OCI-LY7 (cell line): ENCODE results near the gene PGM2L1.

Experiments
- EZH2phosphoT487 ChIP-seq: fragments of 200-600 bp; sonication (generic); IDR thresholded peaks from 2 replicates; pipeline ENCODE4 v1.6.1; 2018; ENCODE audit warnings: low read depth, borderline replicate concordance, mild to moderate bottlenecking, mixed run types, antibody characterized with exemption, low read length, moderate library complexity, mixed read lengths
- TF ChIP-seq, protein P1 (sequence below): fragments of 200-600 bp; sonication (generic); conservative IDR thresholded peaks from 2 replicates; pipeline ENCODE4 v1.5.1; 2014; ENCODE audit warnings: mild to moderate bottlenecking, antibody characterized with exemption, low read length, moderate library complexity, mixed read lengths

DNA sequence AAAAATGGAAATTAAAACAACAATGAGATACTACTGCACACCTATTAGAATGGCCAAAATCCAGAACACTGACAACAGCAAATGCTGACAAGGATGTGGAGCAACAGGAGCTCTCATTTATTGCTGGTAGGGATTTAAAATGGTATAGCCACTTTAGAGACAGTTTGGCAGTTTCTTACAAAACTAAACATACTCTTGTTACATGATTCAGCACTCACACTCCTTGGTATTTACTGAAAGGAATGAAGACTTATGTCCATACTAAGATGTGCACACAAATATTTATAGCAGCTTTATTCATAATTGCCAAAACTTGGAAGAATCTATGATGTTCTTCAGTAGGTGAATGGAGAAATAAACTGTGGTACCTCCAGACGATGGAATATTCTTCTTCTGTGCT lies 40.8 kb downstream of the PGM2L1 start:
- TF ChIP-seq, protein P1, sequence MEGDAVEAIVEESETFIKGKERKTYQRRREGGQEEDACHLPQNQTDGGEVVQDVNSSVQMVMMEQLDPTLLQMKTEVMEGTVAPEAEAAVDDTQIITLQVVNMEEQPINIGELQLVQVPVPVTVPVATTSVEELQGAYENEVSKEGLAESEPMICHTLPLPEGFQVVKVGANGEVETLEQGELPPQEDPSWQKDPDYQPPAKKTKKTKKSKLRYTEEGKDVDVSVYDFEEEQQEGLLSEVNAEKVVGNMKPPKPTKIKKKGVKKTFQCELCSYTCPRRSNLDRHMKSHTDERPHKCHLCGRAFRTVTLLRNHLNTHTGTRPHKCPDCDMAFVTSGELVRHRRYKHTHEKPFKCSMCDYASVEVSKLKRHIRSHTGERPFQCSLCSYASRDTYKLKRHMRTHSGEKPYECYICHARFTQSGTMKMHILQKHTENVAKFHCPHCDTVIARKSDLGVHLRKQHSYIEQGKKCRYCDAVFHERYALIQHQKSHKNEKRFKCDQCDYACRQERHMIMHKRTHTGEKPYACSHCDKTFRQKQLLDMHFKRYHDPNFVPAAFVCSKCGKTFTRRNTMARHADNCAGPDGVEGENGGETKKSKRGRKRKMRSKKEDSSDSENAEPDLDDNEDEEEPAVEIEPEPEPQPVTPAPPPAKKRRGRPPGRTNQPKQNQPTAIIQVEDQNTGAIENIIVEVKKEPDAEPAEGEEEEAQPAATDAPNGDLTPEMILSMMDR, result no peak
- no peak for TF ChIP-seq EZH2phosphoT487
